Transverse colon (tissue), 4 donors: ENCODE results near the gene ALS2CL. TPM values are rescaled to one million over a fixed set of nuclear protein-coding genes. Genes with fewer than 3 reads are reported as not detected.

Source experiments
- DNase-seq: peaks from one replicate; pipeline ENCODE4 v3.0.0-alpha.2; 2019
- H3K27ac ChIP-seq, 4 donors: fragments of 200-600 bp; sonication (generic); 2 replicates each; pipeline ENCODE4 v1.5.1; 2016 to 2018; ENCODE audit warnings: inconsistent platforms in 4 of 4
- H3K27me3 ChIP-seq: fragments of 200-600 bp; sonication (generic); 2 replicates; pipeline ENCODE4 v1.5.1; 2017; ENCODE audit warnings: inconsistent platforms
- H3K36me3 ChIP-seq, 4 donors: fragments of 200-600 bp; sonication (generic); 2 replicates each; pipeline ENCODE4 v1.5.1; 2017 to 2019; ENCODE audit warnings: inconsistent platforms in 4 of 4
- H3K4me1 ChIP-seq, 4 donors: fragments of 200-600 bp; sonication (generic); 2 replicates each; pipeline ENCODE4 v1.5.1; 2017 to 2020; ENCODE audit warnings: inconsistent platforms in 4 of 4
- H3K4me3 ChIP-seq, 4 donors: fragments of 200-600 bp; sonication (generic); 1 replicate in 1 of 4; 2 replicates in 3 of 4; pipeline versions ENCODE4 v1.5.1 to v1.6.1; 2017 to 2019; ENCODE audit warnings: inconsistent platforms in 4 of 4
- H3K9me3 ChIP-seq, 2 donors: fragments of 200-600 bp; sonication (generic); 2 replicates each; pipeline ENCODE4 v1.5.1; 2017 to 2019; ENCODE audit warnings: inconsistent platforms in 2 of 2
- EP300 ChIP-seq: sonication (generic); formaldehyde crosslinking; IDR thresholded peaks from one replicate; pipeline ENCODE4 v1.6.1; 2017; ENCODE audit warnings: antibody characterized with exemption, low read depth
- POLR2A ChIP-seq: fragments of 450-650 bp; IDR thresholded peaks from one replicate; pipeline ENCODE4 v1.6.1; 2016; ENCODE audit warnings: antibody characterized with exemption, mild to moderate bottlenecking, moderate library complexity
- POLR2AphosphoS5 ChIP-seq, 3 donors: sonication (generic); formaldehyde crosslinking; IDR thresholded peaks; one replicate each; pipeline ENCODE4 v1.6.1; 2016; ENCODE audit warnings: antibody characterized with exemption in 3 of 3
- WGBS, 2 donors: methylation state at CpG; one replicate each; pipeline ENCODE4 v1.1.5; 2018; ENCODE audit warnings: low coverage in 1 of 2; 5-methylcytosine and 5-hydroxymethylcytosine counted together
- in situ Hi-C, 4 donors: fragments of 200-750 bp; cut with MboI; loops; one replicate each; pipeline versions ENCODE4 v1.15.0 to v1.15.1; 2017; ENCODE audit warnings: low sequenced_read_pairs in 3 of 4, low pct_ligation_motif_present in 1 of 4, low pct_unique_long_range_greater_than_20kb in 1 of 4
- intact Hi-C: fragments of 100-400 bp; cut with DNase I; formaldehyde crosslinking; loops from one replicate; pipeline ENCODE4 v1.15.1; 2023; ENCODE audit warnings: low total_unique reads
- total RNA-seq, 4 donors: library from RNA; depleted of rRNA; stranded (reverse); fragments of >200 nt; gene quantifications; one replicate each; pipeline ENCODE4 v1.1.0, GENCODE V29; 2016
- TF ChIP-seq, protein P1 (sequence below), 5 experiments: fragments of 200-600 bp in 3 of 5; fragments of 450-650 bp in 2 of 5; sonication (generic) in 3 of 5; IDR thresholded peaks; 1 replicate in 2 of 5; 2 replicates in 3 of 5; pipeline ENCODE4 v1.5.1; 2016 to 2017; ENCODE audit warnings: antibody characterized with exemption in 5 of 5, inconsistent platforms in 3 of 5, mild to moderate bottlenecking in 2 of 5, moderate library complexity in 1 of 5

ALS2CL gene
- total RNA-seq, 4 donors from 2014 or later: 67.5 to 212 (median 116) TPM

DNA sequence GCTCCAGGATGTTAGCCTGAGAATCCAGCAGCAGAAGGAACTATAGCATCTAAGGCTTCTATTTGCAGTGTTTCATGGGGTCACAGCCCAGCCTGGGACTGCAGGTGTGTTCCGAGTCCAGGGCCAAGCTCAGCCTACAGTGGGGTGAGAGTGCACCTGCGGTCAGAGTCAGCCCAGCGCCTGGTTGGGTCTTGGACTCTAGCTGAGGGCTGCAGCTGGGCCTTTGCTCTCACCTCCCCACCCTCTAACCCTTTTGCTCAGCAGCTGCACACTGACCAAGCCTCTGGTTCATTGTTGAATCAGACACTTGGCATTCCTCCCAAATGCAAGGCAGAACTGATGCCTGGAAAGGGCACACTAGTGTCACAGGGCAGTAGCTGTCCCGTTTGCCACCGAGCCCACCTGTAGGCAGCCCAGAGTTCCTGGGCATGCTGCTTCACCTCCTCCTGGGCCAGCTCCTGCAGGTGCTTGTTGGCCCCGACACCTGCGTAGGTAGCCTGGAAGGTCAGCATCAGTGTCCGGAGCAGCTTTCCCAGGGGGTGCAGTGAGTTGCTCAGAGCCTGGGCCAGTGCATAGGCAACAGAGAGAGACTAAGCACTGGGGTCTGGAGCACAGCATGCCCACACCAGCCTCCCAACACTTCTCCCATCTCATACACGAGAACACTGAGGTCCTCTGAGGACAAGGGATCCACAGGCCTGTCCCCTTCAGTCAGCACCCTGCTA is 17.5 kb downstream of the ALS2CL start:
- DNase-seq: no peak
- H3K4me3 ChIP-seq: no peak overlapping the region
- H3K4me1 ChIP-seq: no peaks in the 10 kb centered on the region
- intact Hi-C loops: no loop called here
- no peak overlapping the region for H3K27ac ChIP-seq
- TF ChIP-seq, protein P1, sequence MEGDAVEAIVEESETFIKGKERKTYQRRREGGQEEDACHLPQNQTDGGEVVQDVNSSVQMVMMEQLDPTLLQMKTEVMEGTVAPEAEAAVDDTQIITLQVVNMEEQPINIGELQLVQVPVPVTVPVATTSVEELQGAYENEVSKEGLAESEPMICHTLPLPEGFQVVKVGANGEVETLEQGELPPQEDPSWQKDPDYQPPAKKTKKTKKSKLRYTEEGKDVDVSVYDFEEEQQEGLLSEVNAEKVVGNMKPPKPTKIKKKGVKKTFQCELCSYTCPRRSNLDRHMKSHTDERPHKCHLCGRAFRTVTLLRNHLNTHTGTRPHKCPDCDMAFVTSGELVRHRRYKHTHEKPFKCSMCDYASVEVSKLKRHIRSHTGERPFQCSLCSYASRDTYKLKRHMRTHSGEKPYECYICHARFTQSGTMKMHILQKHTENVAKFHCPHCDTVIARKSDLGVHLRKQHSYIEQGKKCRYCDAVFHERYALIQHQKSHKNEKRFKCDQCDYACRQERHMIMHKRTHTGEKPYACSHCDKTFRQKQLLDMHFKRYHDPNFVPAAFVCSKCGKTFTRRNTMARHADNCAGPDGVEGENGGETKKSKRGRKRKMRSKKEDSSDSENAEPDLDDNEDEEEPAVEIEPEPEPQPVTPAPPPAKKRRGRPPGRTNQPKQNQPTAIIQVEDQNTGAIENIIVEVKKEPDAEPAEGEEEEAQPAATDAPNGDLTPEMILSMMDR (IDR thresholded peaks at IDR 0.05): no peak
- no peak for TF ChIP-seq EP300
- no peak for TF ChIP-seq POLR2A
- no peaks in the 10 kb centered on the region for H3K9me3 ChIP-seq
- no peaks in the 10 kb centered on the region for H3K36me3 ChIP-seq
- in situ Hi-C loops: no loop called here
- WGBS, 2 donors: 82% methylated on average over 8 of the region's 9 CpGs; no CpG with 5 or more reads in 1 of the 2 donors
- H3K27me3 ChIP-seq: no peaks in the 10 kb centered on the region

DNA sequence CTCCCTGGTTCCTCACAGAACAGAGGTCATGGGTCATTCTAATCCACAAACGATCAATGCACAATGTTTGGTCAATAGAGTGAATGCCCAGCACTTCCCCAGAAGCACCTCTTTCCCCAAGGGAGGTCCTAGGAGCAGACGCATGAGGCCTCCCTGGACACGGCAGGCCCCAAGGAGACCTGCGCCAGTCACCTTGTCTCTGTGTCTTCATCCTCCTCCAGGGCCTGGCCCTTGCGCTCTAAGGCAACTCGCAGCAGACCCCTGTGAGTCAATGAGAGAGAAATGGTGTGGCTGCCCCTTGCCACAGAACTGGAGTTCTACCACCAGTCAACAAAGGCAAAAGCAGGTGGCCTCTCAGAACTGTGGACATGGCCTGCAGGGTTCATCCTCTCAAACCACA is 18.1 kb downstream of the ALS2CL start:
- no peak for DNase-seq
- Histone ChIP-seq H3K27ac (no peak overlapping the region), H3K4me1 (no peaks in the 10 kb centered on the region), H3K9me3 (no peaks in the 10 kb centered on the region), H3K36me3 (no peaks in the 10 kb centered on the region), H3K27me3 (no peaks in the 10 kb centered on the region), H3K4me3 (no peak overlapping the region)
- intact Hi-C loops: no loop called here
- in situ Hi-C loops: no loop called here
- WGBS, 2 donors: 91% methylated on average over 6 of the region's 6 CpGs; no CpG with 5 or more reads in 1 of the 2 donors
- TF ChIP-seq, protein P1 (IDR thresholded peaks at IDR 0.05): no peak
- TF ChIP-seq POLR2AphosphoS5 (IDR thresholded peaks at IDR 0.05) (no peak), EP300 (no peak), POLR2A (no peak)

DNA sequence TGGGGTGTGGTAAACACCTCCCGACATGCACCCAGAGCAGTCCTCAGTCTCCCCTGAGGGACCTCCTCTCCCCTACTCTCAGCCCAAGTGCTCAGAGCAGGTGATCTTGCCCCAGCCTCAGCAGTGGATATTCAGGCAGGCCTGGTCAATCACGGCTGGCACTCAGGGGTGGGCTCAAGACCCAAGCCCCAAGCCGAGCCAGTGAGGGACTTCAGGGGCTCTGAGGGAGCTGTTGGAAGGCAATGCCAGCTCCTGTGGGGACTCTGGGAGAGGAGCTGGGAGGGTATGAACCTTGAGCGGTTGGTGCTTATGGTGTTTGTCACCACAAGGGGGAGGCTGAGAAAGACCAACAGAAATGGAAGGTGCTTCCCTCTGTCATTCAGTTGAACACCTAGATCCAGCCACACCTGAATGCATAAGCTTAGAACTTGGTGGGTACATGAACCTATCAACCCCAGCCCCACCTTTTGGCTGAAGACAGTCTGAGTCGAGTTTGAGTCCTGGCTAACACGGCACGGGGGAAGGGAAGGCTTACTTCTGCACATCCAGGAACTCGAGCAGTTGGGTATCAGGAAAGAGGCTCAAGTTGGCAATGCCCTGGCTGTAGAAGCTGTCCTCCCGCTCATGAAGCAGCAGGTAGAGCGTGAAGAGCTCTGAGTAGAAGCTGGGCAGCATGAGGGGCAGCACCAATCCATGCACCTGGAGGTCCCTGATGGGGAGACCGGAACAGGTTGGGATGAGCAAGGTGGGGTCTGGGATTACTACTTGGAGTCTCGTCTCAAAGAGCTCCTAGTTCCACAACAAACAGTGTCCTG is 19.2 kb downstream of the ALS2CL start:
- H3K36me3 ChIP-seq: no peaks in the 10 kb centered on the region
- no peak for TF ChIP-seq POLR2A
- TF ChIP-seq, protein P1 (IDR thresholded peaks at IDR 0.05): peak in 2 of 5 experiments; percentile 10 to 13
- no peak for TF ChIP-seq POLR2AphosphoS5 (IDR thresholded peaks at IDR 0.05)
- TF ChIP-seq EP300: no peak
- no peak for DNase-seq

DNA sequence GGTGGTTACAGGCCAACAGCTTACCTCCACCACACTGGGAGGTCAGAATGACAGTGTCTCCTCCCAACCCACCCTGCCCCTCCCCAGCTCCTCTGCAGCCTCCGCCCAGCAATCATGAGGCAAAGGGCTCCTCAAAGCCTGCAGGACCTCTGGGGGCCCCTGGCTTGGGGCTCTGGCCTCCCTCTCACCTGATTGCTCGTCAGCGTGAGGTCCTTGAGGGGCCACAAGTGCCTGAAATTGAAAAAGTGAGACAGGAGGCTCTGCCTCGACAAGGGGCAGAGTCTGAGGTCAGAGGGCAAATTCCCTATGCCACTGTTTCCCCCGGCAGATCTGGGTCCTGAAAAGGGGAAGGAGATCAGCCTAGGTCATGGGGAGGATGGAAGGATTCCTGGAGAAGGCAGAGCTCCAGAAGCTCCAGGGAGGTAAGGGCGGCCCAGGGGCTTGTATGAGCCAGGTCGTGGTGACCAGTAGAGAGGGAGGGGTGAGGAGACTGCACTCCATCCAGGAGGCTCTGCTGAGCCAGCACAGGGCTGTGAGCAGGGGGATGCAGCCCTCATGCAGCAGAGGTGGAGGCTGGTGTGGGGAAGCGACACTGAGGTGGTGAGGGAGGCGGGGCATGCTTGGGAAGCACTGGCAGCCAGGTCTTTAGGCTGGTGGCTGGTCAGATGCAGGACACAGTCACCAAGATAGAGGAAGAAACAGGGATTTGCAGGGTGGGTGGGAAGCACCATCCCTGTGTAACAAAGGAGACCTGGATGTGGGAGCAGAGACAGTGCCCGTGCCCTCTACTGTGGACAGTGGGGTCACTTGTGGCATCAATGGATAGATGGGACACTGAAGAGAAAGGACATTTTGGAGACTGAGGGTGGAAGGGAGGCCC is 20.1 kb downstream of the ALS2CL start:
- no peak for DNase-seq
- TF ChIP-seq POLR2A (no peak), EP300 (no peak), POLR2AphosphoS5 (IDR thresholded peaks at IDR 0.05) (no peak)
- TF ChIP-seq, protein P1 (IDR thresholded peaks at IDR 0.05): no peak
- Histone ChIP-seq H3K27me3 (no peaks in the 10 kb centered on the region), H3K9me3 (no peaks in the 10 kb centered on the region), H3K4me3 (no peak overlapping the region), H3K27ac (no peak overlapping the region), H3K36me3 (no peaks in the 10 kb centered on the region), H3K4me1 (no peaks in the 10 kb centered on the region)
- in situ Hi-C loops: no loop called here
- WGBS, 2 donors: 71 to 87% methylated on average over 4 to 8 of the region's 10 CpGs
- intact Hi-C loops: no loop called here

More for the DNA sequence above, 19.2 kb downstream of the ALS2CL start:
- H3K4me1 ChIP-seq: no peaks in the 10 kb centered on the region
- H3K9me3 ChIP-seq: no peaks in the 10 kb centered on the region
- no peaks in the 10 kb centered on the region for H3K27me3 ChIP-seq
- intact Hi-C loops: no loop called here
- in situ Hi-C loops: no loop called here
- H3K27ac ChIP-seq: no peak overlapping the region
- no peak overlapping the region for H3K4me3 ChIP-seq
- WGBS, 2 donors: 89 to 100% methylated on average over 1 to 12 of the region's 12 CpGs
